MM.1S (cell line): ENCODE data around the gene HSP90AB1.

ENCODE experiments used
- DNase-seq: peaks from one replicate; pipeline ENCODE4 v3.0.0-alpha.2; 2015
- H2AFZ ChIP-seq: fragments of 300-600 bp; sonication (generic); 2 replicates; pipeline ENCODE4 v1.6.0; 2016; ENCODE audit warnings: antibody characterized with exemption, low read length
- H3F3A ChIP-seq: fragments of 300-600 bp; sonication (generic); 2 replicates; pipeline ENCODE4 v1.6.1; 2016; ENCODE audit warnings: mild to moderate bottlenecking, antibody characterized with exemption, low read length, moderate library complexity, mixed read lengths; ENCODE audit not compliant: insufficient read depth
- H3K27ac ChIP-seq: fragments of 300-600 bp; sonication (generic); 2 replicates; pipeline ENCODE4 v1.5.1; 2016; ENCODE audit warnings: mild to moderate bottlenecking, low read length
- H3K27me3 ChIP-seq: fragments of 300-600 bp; sonication (generic); replicated peaks from 2 replicates; pipeline ENCODE4 v1.6.0; 2016; ENCODE audit warnings: low read length; ENCODE audit not compliant: insufficient read depth
- H3K36me3 ChIP-seq: fragments of 300-600 bp; sonication (generic); replicated peaks from 2 replicates; pipeline ENCODE4 v1.6.1; 2016; ENCODE audit warnings: mild to moderate bottlenecking, low read length, mixed read lengths; ENCODE audit not compliant: insufficient read depth
- H3K4me1 ChIP-seq: fragments of 300-600 bp; sonication (generic); 2 replicates; pipeline ENCODE4 v1.6.1; 2016; ENCODE audit warnings: low read length, mixed read lengths
- H3K4me2 ChIP-seq: fragments of 300-600 bp; sonication (generic); 2 replicates; pipeline ENCODE4 v1.6.0; 2016; ENCODE audit warnings: low read depth, low read length
- H3K4me3 ChIP-seq: fragments of 300-600 bp; sonication (generic); 2 replicates; pipeline ENCODE4 v1.5.1; 2016; ENCODE audit warnings: low read length, mixed read lengths
- H3K79me2 ChIP-seq: fragments of 300-600 bp; sonication (generic); 2 replicates; pipeline ENCODE4 v1.6.1; 2016; ENCODE audit warnings: mixed run types, low read length, mixed read lengths
- H3K9ac ChIP-seq: fragments of 300-600 bp; sonication (generic); 2 replicates; pipeline ENCODE4 v1.6.1; 2016; ENCODE audit warnings: low read length, mixed read lengths
- H3K9me2 ChIP-seq: fragments of 300-600 bp; sonication (generic); replicated peaks from 2 replicates; pipeline ENCODE4 v1.6.1; 2016; ENCODE audit warnings: mild to moderate bottlenecking, low read length, mixed read lengths; ENCODE audit not compliant: insufficient read depth
- H3K9me3 ChIP-seq: fragments of 300-600 bp; sonication (generic); replicated peaks from 2 replicates; pipeline ENCODE4 v1.6.1; 2016; ENCODE audit warnings: mild to moderate bottlenecking, low read length, mixed read lengths; ENCODE audit not compliant: insufficient read depth
- H4K20me1 ChIP-seq: fragments of 300-600 bp; sonication (generic); 2 replicates; pipeline ENCODE4 v1.6.1; 2016; ENCODE audit warnings: mild to moderate bottlenecking, low read length, moderate library complexity, mixed read lengths; ENCODE audit not compliant: insufficient read depth
- CTCF ChIP-seq: fragments of 300-600 bp; sonication (generic); IDR thresholded peaks from 2 replicates; pipeline ENCODE4 v1.5.1; 2016; ENCODE audit warnings: antibody characterized with exemption, low read length, mixed read lengths
- EZH2 ChIP-seq: fragments of 300-600 bp; sonication (generic); optimal IDR thresholded peaks from 2 replicates; pipeline ENCODE3; 2017; ENCODE audit warnings: low read depth, mild to moderate bottlenecking, antibody characterized with exemption, low read length, mixed read lengths
- EZH2phosphoT487 ChIP-seq: fragments of 300-600 bp; sonication (generic); IDR thresholded peaks from 2 replicates; pipeline ENCODE4 v1.6.1; 2018; ENCODE audit warnings: antibody characterized with exemption, low read length

HSP90AB1 gene

GRCh38 chr6:44291841-44292240 lies 44.9 kb downstream of the HSP90AB1 start:
- Histone ChIP-seq H3K4me2 (no peak overlapping the region), H2AFZ (no peak overlapping the region), H3K27ac (no peak overlapping the region), H3K4me1 (no peaks in the 10 kb centered on the region), H3K27me3 (peaks cover 71% of the 10 kb centered on the region), H3F3A (no peaks in the 10 kb centered on the region), H3K9me3 (no peaks in the 10 kb centered on the region), H3K79me2 (no peaks in the 10 kb centered on the region), H3K36me3 (no peaks in the 10 kb centered on the region), H4K20me1 (no peaks in the 10 kb centered on the region), H3K4me3 (no peak overlapping the region), H3K9ac (no peak overlapping the region), H3K9me2 (no peaks in the 10 kb centered on the region)
- TF ChIP-seq EZH2phosphoT487 (no peak), CTCF (no peak), EZH2 (no peak)
- no peak for DNase-seq

GRCh38 chr6:44292661-44293365 lies 45.9 kb downstream of the HSP90AB1 start:
- Histone ChIP-seq H3F3A (no peaks in the 10 kb centered on the region), H3K9me2 (no peaks in the 10 kb centered on the region), H3K36me3 (no peaks in the 10 kb centered on the region), H3K27me3 (peaks cover 70% of the 10 kb centered on the region), H3K27ac (no peak overlapping the region), H3K79me2 (no peaks in the 10 kb centered on the region), H3K4me2 (no peak overlapping the region), H3K9ac (no peak overlapping the region), H3K4me1 (no peaks in the 10 kb centered on the region), H2AFZ (no peak overlapping the region), H3K4me3 (no peak overlapping the region), H3K9me3 (no peaks in the 10 kb centered on the region), H4K20me1 (no peaks in the 10 kb centered on the region)
- TF ChIP-seq CTCF, result no peak
- no peak for TF ChIP-seq EZH2
- no peak for TF ChIP-seq EZH2phosphoT487
- no peak for DNase-seq

- no peak for DNase-seq
- Histone ChIP-seq H3K9me3 (no peaks in the 10 kb centered on the region), H3K27ac (no peak overlapping the region), H4K20me1 (no peaks in the 10 kb centered on the region), H3K9me2 (no peaks in the 10 kb centered on the region), H3K4me1 (no peaks in the 10 kb centered on the region), H3K79me2 (no peaks in the 10 kb centered on the region), H3K9ac (no peak overlapping the region), H3F3A (no peaks in the 10 kb centered on the region), H3K27me3 (peaks cover 53% of the 10 kb centered on the region), H3K36me3 (no peaks in the 10 kb centered on the region), H3K4me3 (no peak overlapping the region), H3K4me2 (no peak overlapping the region), H2AFZ (no peak overlapping the region)
- TF ChIP-seq EZH2 (no peak), EZH2phosphoT487 (no peak), CTCF (no peak)
Measured at GRCh38 chr6:44294832-44295791, 48.2 kb downstream of the HSP90AB1 start.
